ENCODE data around the gene GPR33. TPM values are rescaled to one million over a fixed set of nuclear protein-coding genes. Genes with fewer than 3 reads are reported as not detected.

Gene GPR33
- total RNA-seq, 1 donor from 2014 or later: not detected

GRCh38 chr14:31527087-31527486 lies 39.2 kb upstream of the GPR33 start:
- Mint-ChIP-seq H3K27me3 (ENCODE audit: unreplicated experiment) (no peaks in the 10 kb centered on the region), H3K4me3 (ENCODE audit: unreplicated experiment) (no peak overlapping the region), H3K36me3 (ENCODE audit: unreplicated experiment) (no peaks in the 10 kb centered on the region), H3K27ac (ENCODE audit: unreplicated experiment) (no peak overlapping the region), H3K4me1 (ENCODE audit: low read depth, unreplicated experiment) (no peaks in the 10 kb centered on the region), H3K9me3 (ENCODE audit: unreplicated experiment) (no peaks in the 10 kb centered on the region)
- no peak for DNase-seq
- TF ChIP-seq, protein P1, sequence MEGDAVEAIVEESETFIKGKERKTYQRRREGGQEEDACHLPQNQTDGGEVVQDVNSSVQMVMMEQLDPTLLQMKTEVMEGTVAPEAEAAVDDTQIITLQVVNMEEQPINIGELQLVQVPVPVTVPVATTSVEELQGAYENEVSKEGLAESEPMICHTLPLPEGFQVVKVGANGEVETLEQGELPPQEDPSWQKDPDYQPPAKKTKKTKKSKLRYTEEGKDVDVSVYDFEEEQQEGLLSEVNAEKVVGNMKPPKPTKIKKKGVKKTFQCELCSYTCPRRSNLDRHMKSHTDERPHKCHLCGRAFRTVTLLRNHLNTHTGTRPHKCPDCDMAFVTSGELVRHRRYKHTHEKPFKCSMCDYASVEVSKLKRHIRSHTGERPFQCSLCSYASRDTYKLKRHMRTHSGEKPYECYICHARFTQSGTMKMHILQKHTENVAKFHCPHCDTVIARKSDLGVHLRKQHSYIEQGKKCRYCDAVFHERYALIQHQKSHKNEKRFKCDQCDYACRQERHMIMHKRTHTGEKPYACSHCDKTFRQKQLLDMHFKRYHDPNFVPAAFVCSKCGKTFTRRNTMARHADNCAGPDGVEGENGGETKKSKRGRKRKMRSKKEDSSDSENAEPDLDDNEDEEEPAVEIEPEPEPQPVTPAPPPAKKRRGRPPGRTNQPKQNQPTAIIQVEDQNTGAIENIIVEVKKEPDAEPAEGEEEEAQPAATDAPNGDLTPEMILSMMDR (IDR thresholded peaks at IDR 0.05; ENCODE audit: partially characterized antibody, unreplicated experiment): no peak

GRCh38 chr14:31510855-31511254 lies 23.0 kb upstream of the GPR33 start:
- TF ChIP-seq, protein P1 (IDR thresholded peaks at IDR 0.05; ENCODE audit: partially characterized antibody, unreplicated experiment): no peak
- Mint-ChIP-seq H3K4me3 (ENCODE audit: unreplicated experiment) (no peak overlapping the region), H3K36me3 (ENCODE audit: unreplicated experiment) (no peaks in the 10 kb centered on the region), H3K27me3 (ENCODE audit: unreplicated experiment) (no peaks in the 10 kb centered on the region), H3K4me1 (ENCODE audit: low read depth, unreplicated experiment) (no peaks in the 10 kb centered on the region), H3K9me3 (ENCODE audit: unreplicated experiment) (no peaks in the 10 kb centered on the region), H3K27ac (ENCODE audit: unreplicated experiment) (no peak overlapping the region)
- no peak for DNase-seq

DNA sequence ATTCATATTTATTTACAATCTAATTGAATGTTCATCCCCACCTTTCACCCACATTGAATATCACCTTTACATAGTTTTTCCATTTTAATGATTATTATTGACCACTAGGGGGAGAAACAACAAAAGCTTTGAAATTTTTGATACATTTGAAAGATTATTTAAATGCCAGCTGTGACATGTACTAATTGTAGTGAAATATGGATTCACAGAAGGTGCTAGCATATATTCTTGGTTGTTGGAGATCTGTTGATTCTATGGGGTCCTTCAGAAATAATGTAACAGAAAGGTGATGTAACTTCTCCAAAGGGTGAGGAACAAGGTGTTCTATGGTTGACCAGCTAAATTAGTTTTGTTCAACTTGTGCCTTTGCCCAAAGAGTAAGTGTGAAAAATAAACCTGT lies 22.4 kb upstream of the GPR33 start:
- Mint-ChIP-seq H3K4me3 (ENCODE audit: unreplicated experiment) (no peak overlapping the region), H3K27me3 (ENCODE audit: unreplicated experiment) (no peaks in the 10 kb centered on the region), H3K9me3 (ENCODE audit: unreplicated experiment) (no peaks in the 10 kb centered on the region), H3K27ac (ENCODE audit: unreplicated experiment) (no peak overlapping the region), H3K36me3 (ENCODE audit: unreplicated experiment) (no peaks in the 10 kb centered on the region), H3K4me1 (ENCODE audit: low read depth, unreplicated experiment) (no peaks in the 10 kb centered on the region)
- TF ChIP-seq, protein P1 (IDR thresholded peaks at IDR 0.05; ENCODE audit: partially characterized antibody, unreplicated experiment): peak; percentile 89
- DNase-seq: no peak

GRCh38 chr14:31508135-31508534 lies 20.3 kb upstream of the GPR33 start:
- DNase-seq: no peak

GRCh38 chr14:31505411-31505810 lies 17.6 kb upstream of the GPR33 start:
- H3K4me1 Mint-ChIP-seq (ENCODE audit: low read depth, unreplicated experiment): no peaks in the 10 kb centered on the region
- no peaks in the 10 kb centered on the region for H3K36me3 Mint-ChIP-seq (ENCODE audit: unreplicated experiment)
- H3K4me3 Mint-ChIP-seq (ENCODE audit: unreplicated experiment): no peak overlapping the region
- no peak for DNase-seq
- TF ChIP-seq, protein P1 (IDR thresholded peaks at IDR 0.05; ENCODE audit: partially characterized antibody, unreplicated experiment): no peak
- no peak overlapping the region for H3K27ac Mint-ChIP-seq (ENCODE audit: unreplicated experiment)
- H3K27me3 Mint-ChIP-seq (ENCODE audit: unreplicated experiment): no peaks in the 10 kb centered on the region
- H3K9me3 Mint-ChIP-seq (ENCODE audit: unreplicated experiment): no peaks in the 10 kb centered on the region

More at GRCh38 chr14:31508135-31508534, 20.3 kb upstream of the GPR33 start:
- Mint-ChIP-seq H3K27me3 (ENCODE audit: unreplicated experiment) (no peaks in the 10 kb centered on the region), H3K4me3 (ENCODE audit: unreplicated experiment) (no peak overlapping the region), H3K4me1 (ENCODE audit: low read depth, unreplicated experiment) (no peaks in the 10 kb centered on the region), H3K27ac (ENCODE audit: unreplicated experiment) (no peak overlapping the region), H3K9me3 (ENCODE audit: unreplicated experiment) (no peaks in the 10 kb centered on the region), H3K36me3 (ENCODE audit: unreplicated experiment) (no peaks in the 10 kb centered on the region)
- TF ChIP-seq, protein P1 (IDR thresholded peaks at IDR 0.05; ENCODE audit: partially characterized antibody, unreplicated experiment): no peak
